HG02884 (cell line): Measurements from ENCODE around the gene CDK5R1.

Source experiments
- ATAC-seq: cut with Tn5 transposase; IDR thresholded peaks from one replicate; pipeline ENCODE4 v1.9.1; 2021; ENCODE audit warnings: mild to moderate bottlenecking, moderate library complexity; ENCODE audit not compliant: unreplicated experiment

CDK5R1 gene

GRCh38 chr17:32470405-32471167 is 16.2 kb upstream of the CDK5R1 start:
- ATAC-seq, result no peak

DNA sequence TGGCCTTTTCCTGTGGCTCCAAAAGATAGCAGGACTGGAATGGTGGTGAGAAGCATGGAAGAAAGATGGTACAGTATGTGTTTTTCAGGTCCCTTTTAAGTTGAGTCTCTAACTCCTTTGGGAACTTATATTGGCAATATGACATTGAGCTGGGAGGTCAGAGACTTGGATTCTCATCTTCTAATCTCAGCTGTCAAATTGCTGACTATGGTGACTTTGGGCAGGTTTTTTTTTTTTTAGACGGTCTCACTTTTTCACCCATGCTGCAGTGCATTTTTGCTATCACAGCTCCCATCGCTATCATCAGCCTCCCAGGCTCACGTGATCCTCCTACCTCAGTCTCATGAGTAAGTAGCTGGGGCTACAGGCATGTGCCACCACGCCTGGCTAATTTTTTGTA is 15.1 kb upstream of the CDK5R1 start:
- ATAC-seq, result no peak

DNA sequence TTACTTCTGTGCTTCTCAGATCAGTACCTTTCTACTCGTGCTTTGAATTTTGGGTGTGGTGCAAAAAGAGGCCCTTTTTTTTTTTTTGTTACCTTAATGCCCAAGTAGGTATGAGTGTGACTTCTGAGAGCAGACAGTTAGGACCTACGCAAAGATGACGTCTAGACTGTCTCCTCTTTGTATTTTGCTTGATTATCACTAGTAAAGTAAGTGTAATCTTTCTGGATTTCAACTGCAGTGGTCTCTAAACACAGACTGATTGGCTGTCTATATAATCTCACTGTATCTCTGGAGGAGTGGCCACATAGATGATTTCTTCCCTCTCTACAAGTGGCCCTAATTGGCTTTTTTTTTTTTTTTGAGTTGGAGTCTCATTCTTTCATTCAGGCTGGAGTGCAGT is 11.5 kb upstream of the CDK5R1 start:
- ATAC-seq, result no peak

DNA sequence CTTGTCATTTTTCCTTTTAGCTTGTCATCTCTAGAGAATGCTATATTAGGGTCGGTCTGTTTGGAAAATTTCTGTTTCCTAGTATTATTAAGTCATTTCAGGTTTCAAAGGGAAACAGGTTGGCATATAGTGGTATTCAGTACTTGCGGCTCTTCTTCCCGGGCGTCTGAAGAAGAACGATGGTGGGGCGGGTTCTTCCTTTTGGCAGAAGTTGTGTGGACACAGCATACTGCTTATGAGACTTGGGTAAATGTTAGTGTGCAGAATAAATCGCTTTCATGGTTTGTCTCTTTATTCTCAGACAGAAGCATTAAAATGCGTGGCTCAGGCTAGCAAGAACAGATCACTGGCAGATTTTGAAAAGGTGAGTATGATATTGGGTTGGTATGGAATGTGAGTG is 9.6 kb upstream of the CDK5R1 start:
- no peak for ATAC-seq

GRCh38 chr17:32479074-32479617 is 7.6 kb upstream of the CDK5R1 start:
- ATAC-seq, result no peak

DNA sequence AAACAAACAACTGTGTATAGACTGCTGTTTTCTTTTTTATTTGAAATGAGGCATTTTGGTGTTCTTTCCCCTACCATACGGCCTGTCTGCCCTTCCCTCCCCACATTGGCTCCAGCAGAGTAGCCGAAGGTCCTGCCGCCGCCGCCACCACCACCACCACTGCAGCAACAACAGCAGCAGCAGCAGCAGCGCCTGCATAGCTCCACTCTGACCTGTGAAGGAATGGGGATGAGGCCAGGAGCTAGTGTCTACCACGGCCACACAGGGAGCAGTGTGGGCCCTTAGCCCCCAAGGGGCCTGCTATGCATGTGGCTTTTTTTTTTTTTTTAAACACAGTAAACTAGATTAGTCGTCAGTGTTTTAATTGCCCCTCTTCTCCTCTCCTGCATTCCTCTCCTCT is 5.6 kb upstream of the CDK5R1 start:
- ATAC-seq, result no peak

- ATAC-seq, result no peak
Measured at GRCh38 chr17:32482568-32483320, 4.0 kb upstream of the CDK5R1 start.

- ATAC-seq, result no peak
Measured at GRCh38 chr17:32483451-32484019, 3.3 kb upstream of the CDK5R1 start.

- ATAC-seq, result no peak
Measured at GRCh38 chr17:32484041-32484461, 2.7 kb upstream of the CDK5R1 start.

DNA sequence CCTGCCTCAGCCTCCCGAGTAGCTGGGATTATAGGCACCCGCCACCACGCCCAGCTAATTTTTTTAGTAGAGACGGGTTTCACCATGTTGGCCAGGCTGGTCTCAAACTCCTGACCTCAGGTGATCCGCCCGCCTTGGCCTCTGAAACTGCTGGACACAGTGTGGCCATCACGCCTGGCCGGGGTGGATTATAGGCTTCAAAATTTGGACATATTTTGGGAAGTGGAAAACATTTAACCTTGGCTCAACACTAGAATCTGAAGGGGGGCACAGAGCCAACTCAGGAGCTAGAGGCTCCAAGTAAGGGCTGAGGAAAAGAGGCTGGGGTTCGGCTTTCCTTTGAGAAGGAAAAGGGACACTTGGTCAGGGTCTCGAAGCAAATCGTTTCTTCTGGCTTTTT is 2.2 kb upstream of the CDK5R1 start:
- no peak for ATAC-seq

DNA sequence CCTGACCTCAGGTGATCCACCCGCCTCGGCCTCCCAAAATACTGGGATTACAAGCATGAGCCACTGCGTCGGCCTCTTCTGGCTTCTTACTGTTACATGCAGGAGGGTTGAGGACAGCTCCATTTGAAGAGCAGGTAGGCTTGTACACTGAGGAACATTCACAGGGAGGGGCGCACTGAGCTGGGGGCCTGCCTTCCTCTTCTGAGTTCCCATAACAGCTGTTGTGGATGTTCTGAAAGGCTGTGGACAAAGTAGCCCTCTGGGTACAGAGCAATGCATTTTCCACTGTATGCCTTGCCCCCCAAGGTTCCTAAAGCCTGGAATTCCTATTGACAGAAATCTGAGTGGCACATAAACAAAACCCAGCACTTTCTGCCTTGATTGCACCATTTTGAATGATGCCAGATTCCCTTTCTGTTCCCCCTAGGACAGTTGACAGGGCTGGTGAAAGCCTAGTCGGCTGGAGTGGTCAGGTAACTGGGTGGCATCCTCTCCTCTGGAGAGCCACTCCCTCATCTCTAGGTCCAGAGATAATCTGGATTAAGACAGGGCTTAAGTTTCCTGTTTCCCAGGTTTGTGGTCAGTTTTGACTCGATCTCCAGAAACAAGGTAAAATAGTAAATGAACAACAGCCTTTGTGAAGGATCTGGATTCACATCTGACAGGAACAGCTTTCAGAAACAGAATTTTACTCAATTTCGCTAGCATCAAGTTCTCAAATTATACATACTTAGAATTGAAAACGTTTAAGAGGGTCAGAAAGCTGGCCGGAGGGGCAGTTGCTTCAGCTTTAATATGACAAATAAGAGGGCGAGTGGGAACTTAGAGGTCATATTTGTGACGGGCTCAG is 1.3 kb upstream of the CDK5R1 start:
- no peak for ATAC-seq

DNA sequence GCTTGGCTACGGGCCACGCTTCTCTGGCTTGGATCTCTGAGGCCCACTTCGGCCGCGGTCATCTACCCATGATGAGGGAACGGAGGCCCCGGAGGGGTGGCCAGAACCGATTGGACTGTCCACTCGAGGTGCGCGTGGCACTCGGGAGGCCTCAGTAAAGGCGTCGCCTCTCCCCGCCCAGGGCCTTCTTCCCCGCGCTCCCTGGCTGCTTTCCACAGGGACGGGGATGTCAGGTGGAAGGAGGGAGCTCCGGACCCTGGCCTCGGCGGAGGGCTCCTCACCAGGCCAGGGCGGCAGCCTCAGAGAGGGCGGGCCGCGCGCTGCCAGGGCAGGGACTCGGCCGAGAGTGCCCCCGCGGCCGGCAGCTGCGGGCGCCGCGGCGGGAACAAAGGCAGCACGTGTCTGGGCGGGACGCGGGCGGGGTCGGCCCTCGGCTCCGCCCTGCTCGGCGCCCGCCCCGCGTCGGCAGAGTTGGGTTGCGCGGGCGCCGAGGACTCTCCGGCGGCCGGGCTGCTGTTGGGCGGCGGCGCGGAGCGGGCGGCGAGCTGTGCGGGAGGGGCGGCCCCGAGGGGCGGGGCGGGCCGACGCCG is 587 bp upstream of the CDK5R1 start:
- no peak for ATAC-seq

GRCh38 chr17:32487473-32488176 is 832 bp downstream of the CDK5R1 start:
- no peak for ATAC-seq

DNA sequence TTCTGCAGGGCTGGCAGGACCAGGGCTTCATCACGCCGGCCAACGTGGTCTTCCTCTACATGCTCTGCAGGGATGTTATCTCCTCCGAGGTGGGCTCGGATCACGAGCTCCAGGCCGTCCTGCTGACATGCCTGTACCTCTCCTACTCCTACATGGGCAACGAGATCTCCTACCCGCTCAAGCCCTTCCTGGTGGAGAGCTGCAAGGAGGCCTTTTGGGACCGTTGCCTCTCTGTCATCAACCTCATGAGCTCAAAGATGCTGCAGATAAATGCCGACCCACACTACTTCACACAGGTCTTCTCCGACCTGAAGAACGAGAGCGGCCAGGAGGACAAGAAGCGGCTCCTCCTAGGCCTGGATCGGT is 1.4 kb downstream of the CDK5R1 start:
- ATAC-seq, result no peak

- ATAC-seq, result no peak
Measured at GRCh38 chr17:32488604-32489180, 1.9 kb downstream of the CDK5R1 start.

- no peak for ATAC-seq
Measured at GRCh38 chr17:32489320-32490100, 2.7 kb downstream of the CDK5R1 start.

DNA sequence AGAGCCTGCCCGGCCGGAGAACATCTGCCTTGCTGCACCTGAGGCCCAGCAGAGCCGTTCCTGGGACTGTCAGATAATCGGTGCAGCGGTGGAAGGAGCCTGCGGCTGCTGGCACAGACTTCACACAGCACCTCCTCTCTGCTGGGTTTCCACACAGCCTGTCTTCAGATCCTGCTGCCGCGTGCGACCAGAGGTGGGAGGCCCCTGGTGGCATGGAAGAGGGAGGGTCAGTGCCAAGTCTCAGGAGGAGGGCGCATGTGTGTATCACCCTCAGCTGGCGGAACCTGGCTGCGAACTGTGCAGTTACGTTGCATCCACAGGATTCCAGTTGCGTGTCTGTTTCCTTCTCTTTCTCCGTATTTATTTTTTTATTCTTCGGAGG is 3.3 kb downstream of the CDK5R1 start:
- ATAC-seq, result no peak

GRCh38 chr17:32491371-32492263 is 4.8 kb downstream of the CDK5R1 start:
- ATAC-seq, result no peak
